ENCODE data around the gene PTPRE.

PTPRE gene

GRCh38 chr10:127961071-127961470 lies 54.2 kb downstream of the PTPRE start:
- in situ Hi-C loops (cut with HindIII; ENCODE audit: low sequenced_read_pairs): no loop called here
- H3K4me3 ChIP-seq (ENCODE audit: low read depth, low read length): no peak overlapping the region
- DNase-seq (ENCODE audit: low read depth, low spot score): no peak
- TF ChIP-seq CTCF (IDR thresholded peaks at IDR 0.05; ENCODE audit: low read depth, low read length): no peak

DNA sequence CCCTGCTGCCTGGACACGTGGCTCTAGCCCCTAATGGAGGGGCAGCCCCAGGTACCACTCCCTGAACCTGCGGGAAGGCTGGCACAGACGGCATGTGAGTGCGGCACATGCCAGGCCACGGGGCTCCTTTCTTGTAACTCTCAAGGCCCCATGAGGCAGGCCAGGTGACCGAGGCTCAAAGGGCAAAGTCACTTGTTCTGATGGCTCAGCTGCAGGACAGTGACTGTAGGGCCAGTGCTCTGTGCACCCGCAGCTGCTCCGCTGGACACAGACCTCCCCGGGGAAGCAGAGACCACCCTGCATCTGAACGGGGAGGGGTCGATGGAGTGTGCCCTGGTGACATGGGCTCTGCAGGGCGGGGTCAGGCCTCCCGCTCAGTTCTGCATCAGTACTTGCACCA lies 55.3 kb downstream of the PTPRE start:
- no peak for DNase-seq (ENCODE audit: low read depth, low spot score)
- in situ Hi-C loops (cut with HindIII; ENCODE audit: low sequenced_read_pairs): no loop called here
- TF ChIP-seq CTCF (IDR thresholded peaks at IDR 0.05; ENCODE audit: low read depth, low read length): no peak
- no peak overlapping the region for H3K4me3 ChIP-seq (ENCODE audit: low read depth, low read length)

DNA sequence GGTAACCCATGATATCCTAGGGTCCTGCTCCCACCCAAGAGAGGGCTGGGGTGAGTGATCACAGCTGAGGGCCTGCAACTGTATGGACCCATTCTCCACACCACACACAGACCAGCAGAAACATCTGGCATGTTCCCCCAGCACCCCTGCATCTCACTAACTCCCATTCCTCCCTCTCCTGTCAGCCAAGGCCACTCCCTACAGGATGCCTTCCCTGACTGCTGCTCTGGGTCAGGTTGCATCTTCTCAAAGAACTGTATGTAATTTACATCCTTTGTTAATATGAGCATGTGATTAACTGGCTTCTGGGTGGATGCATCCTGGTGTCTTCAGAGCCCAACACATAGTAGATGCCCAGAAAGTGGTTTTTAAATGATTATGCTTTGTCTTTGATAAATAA lies 56.2 kb downstream of the PTPRE start:
- no peak for DNase-seq (ENCODE audit: low read depth, low spot score)
- no peak overlapping the region for H3K4me3 ChIP-seq (ENCODE audit: low read depth, low read length)
- TF ChIP-seq CTCF (IDR thresholded peaks at IDR 0.05; ENCODE audit: low read depth, low read length): no peak
- in situ Hi-C loops (cut with HindIII; ENCODE audit: low sequenced_read_pairs): no loop called here

GRCh38 chr10:127964621-127965020 lies 57.7 kb downstream of the PTPRE start:
- in situ Hi-C loops (cut with HindIII; ENCODE audit: low sequenced_read_pairs): no loop called here
- DNase-seq (ENCODE audit: low read depth, low spot score): no peak
- no peak overlapping the region for H3K4me3 ChIP-seq (ENCODE audit: low read depth, low read length)
- no peak for TF ChIP-seq CTCF (IDR thresholded peaks at IDR 0.05; ENCODE audit: low read depth, low read length)

DNA sequence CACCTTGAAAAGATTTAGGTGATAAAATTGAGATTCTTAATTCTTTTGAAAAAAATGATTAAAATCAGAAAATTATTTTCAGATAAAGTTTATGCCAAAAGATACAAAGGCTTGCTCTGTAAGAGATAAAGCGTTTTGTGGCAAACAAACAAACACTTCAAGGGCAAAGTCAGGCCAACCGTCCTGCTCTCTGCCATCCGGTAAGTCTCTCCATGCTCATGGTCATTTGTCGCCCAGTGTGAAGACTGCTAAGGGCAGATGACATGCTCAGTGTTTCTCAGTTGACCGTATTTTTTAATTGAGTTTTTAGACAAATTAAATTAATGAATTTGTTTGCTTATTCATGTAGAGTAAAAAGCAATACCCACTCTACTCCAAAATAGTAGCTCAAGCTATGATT lies 60.0 kb downstream of the PTPRE start:
- H3K4me3 ChIP-seq (ENCODE audit: low read depth, low read length): no peak overlapping the region
- no peak for DNase-seq (ENCODE audit: low read depth, low spot score)
- TF ChIP-seq CTCF (IDR thresholded peaks at IDR 0.05; ENCODE audit: low read depth, low read length): no peak
- in situ Hi-C loops (cut with HindIII; ENCODE audit: low sequenced_read_pairs): no loop called here

DNA sequence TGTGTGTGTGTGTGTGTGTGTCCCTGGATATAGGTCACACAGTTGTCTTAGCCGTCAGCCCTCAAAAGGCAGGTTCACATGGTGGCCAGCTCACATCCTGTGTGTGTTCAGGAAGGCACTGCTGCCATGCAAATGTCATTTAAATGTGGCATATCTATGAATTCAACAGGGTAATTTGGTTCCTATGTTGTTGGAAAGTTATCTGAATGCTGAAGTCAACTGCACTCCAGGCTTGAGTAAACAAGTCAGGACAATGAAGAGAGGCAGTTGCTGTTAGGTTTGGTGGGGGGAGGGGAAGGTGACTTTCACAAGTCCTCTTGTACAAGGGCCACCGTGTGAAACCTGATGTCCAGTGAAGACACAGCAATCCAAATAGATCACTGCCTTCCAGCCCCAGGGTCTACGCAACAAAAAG lies 61.1 kb downstream of the PTPRE start:
- H3K4me3 ChIP-seq (ENCODE audit: low read depth, low read length): no peak overlapping the region
- TF ChIP-seq CTCF (IDR thresholded peaks at IDR 0.05; ENCODE audit: low read depth, low read length): no peak
- DNase-seq (ENCODE audit: low read depth, low spot score): no peak
- in situ Hi-C loops (cut with HindIII; ENCODE audit: low sequenced_read_pairs): no loop called here

GRCh38 chr10:127968659-127969058 lies 61.8 kb downstream of the PTPRE start:
- TF ChIP-seq CTCF (IDR thresholded peaks at IDR 0.05; ENCODE audit: low read depth, low read length): no peak
- in situ Hi-C loops (cut with HindIII; ENCODE audit: low sequenced_read_pairs): no loop called here

More at GRCh38 chr10:127968659-127969058, 61.8 kb downstream of the PTPRE start:
- no peak overlapping the region for H3K4me3 ChIP-seq (ENCODE audit: low read depth, low read length)
- no peak for DNase-seq (ENCODE audit: low read depth, low spot score)
